OCI-LY3 (cell line): ENCODE measurements around the gene DAZL.

Experiments used
- H2AFZ ChIP-seq: fragments of 200-600, 300-600 bp; shearing (Covaris generic); 2 replicates; pipeline ENCODE4 v1.6.0; 2014; ENCODE audit warnings: antibody characterized with exemption, low read depth, low read length
- H3K27ac ChIP-seq: fragments of 200-600, 300-600 bp; sonication (generic); 2 replicates; pipeline ENCODE4 v1.5.1; 2014; ENCODE audit warnings: mild to moderate bottlenecking, low read length, moderate library complexity, mixed read lengths
- H3K27me3 ChIP-seq: fragments of 200-600, 300-600 bp; sonication (generic); 2 replicates; pipeline ENCODE4 v1.6.1; 2014; ENCODE audit warnings: low read depth, low read length, mixed read lengths
- H3K36me3 ChIP-seq: fragments of 200-600, 300-600 bp; sonication (generic); replicated peaks from 2 replicates; pipeline ENCODE3; 2014; ENCODE audit warnings: low read depth, low read length, mixed read lengths
- H3K4me1 ChIP-seq: fragments of 300-600, 200-600 bp; sonication (generic); 2 replicates; pipeline ENCODE4 v1.6.1; 2014; ENCODE audit warnings: low read length, mixed read lengths
- H3K4me2 ChIP-seq: fragments of 200-600, 300-600 bp; sonication (generic); 2 replicates; pipeline ENCODE4 v1.6.1; 2014; ENCODE audit warnings: low read length, mixed read lengths
- H3K4me3 ChIP-seq: fragments of 300-600, 200-600 bp; sonication (generic); 2 replicates; pipeline ENCODE4 v1.5.1; 2014; ENCODE audit warnings: antibody characterized with exemption, mild to moderate bottlenecking, low read length, moderate library complexity
- H3K79me2 ChIP-seq: fragments of 300-600, 200-600 bp; shearing (Covaris generic); 2 replicates; pipeline ENCODE4 v1.6.1; 2014; ENCODE audit warnings: mild to moderate bottlenecking, low read length, mixed read lengths
- H3K9ac ChIP-seq: fragments of 300-600, 200-600 bp; shearing (Covaris generic); 2 replicates; pipeline ENCODE4 v1.6.0; 2014; ENCODE audit warnings: mild to moderate bottlenecking, low read length, moderate library complexity
- H3K9me3 ChIP-seq: fragments of 200-600, 300-600 bp; shearing (Covaris generic); 2 replicates; pipeline ENCODE4 v1.6.1; 2014; ENCODE audit warnings: low read length, mixed read lengths; ENCODE audit not compliant: insufficient read depth
- H4K20me1 ChIP-seq: fragments of 200-600, 300-600 bp; sonication (generic); 2 replicates; pipeline ENCODE4 v1.6.1; 2016; ENCODE audit warnings: low read length, mixed read lengths; ENCODE audit not compliant: insufficient read depth
- EZH2phosphoT487 ChIP-seq: fragments of 200-600 bp; shearing (Covaris generic); IDR thresholded peaks from 2 replicates; pipeline ENCODE4 v1.6.1; 2018; ENCODE audit warnings: antibody characterized with exemption, mixed run types, low read depth
- TF ChIP-seq, protein P1 (sequence below): fragments of 200-600, 300-600 bp; sonication (generic); IDR thresholded peaks from 2 replicates; pipeline ENCODE4 v1.5.1; 2014; ENCODE audit warnings: antibody characterized with exemption, low read length, low read depth

The DAZL gene

DNA sequence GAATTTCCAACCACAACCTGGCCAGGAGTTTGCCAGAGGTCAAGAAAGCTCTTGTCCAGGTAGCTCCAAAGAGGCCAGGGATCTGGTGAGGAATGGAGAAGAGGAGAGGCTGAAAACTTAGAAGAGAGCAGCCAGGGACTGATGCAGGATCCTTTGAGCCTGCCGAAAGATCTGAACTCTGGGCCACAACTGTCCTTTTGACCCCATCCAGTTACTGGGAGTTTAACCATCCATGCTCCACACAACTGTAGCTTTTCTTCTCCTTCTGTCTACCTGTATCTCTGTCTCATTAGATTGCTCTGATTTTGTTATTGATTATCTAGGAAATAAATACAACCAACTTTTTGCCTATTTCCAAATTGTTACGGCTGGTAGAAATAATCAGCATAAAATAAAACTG, 36.7 kb downstream of the DAZL start:
- H4K20me1 ChIP-seq, result no peaks in the 10 kb centered on the region
- no peak overlapping the region for H3K4me2 ChIP-seq
- TF ChIP-seq EZH2phosphoT487, result no peak
- TF ChIP-seq, protein P1, sequence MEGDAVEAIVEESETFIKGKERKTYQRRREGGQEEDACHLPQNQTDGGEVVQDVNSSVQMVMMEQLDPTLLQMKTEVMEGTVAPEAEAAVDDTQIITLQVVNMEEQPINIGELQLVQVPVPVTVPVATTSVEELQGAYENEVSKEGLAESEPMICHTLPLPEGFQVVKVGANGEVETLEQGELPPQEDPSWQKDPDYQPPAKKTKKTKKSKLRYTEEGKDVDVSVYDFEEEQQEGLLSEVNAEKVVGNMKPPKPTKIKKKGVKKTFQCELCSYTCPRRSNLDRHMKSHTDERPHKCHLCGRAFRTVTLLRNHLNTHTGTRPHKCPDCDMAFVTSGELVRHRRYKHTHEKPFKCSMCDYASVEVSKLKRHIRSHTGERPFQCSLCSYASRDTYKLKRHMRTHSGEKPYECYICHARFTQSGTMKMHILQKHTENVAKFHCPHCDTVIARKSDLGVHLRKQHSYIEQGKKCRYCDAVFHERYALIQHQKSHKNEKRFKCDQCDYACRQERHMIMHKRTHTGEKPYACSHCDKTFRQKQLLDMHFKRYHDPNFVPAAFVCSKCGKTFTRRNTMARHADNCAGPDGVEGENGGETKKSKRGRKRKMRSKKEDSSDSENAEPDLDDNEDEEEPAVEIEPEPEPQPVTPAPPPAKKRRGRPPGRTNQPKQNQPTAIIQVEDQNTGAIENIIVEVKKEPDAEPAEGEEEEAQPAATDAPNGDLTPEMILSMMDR, result no peak
- H3K79me2 ChIP-seq, result no peaks in the 10 kb centered on the region
- no peak overlapping the region for H2AFZ ChIP-seq
- H3K27me3 ChIP-seq, result no peaks in the 10 kb centered on the region
- H3K36me3 ChIP-seq, result no peaks in the 10 kb centered on the region
- H3K27ac ChIP-seq, result no peak overlapping the region
- peaks cover 9% of the 10 kb centered on the region for H3K4me1 ChIP-seq
- H3K9me3 ChIP-seq, result no peaks in the 10 kb centered on the region
- no peak overlapping the region for H3K9ac ChIP-seq
- H3K4me3 ChIP-seq, result no peak overlapping the region

GRCh38 chr3:16568115-16568514, 37.1 kb downstream of the DAZL start:
- H3K9me3 ChIP-seq, result no peaks in the 10 kb centered on the region
- no peaks in the 10 kb centered on the region for H3K27me3 ChIP-seq
- no peak overlapping the region for H3K4me3 ChIP-seq
- H3K4me2 ChIP-seq, result no peak overlapping the region
- TF ChIP-seq EZH2phosphoT487, result no peak
- TF ChIP-seq, protein P1, result no peak
- no peak overlapping the region for H3K9ac ChIP-seq
- H3K79me2 ChIP-seq, result no peaks in the 10 kb centered on the region
- H2AFZ ChIP-seq, result no peak overlapping the region
- H4K20me1 ChIP-seq, result no peaks in the 10 kb centered on the region
- peaks cover 9% of the 10 kb centered on the region for H3K4me1 ChIP-seq
- no peaks in the 10 kb centered on the region for H3K36me3 ChIP-seq
- H3K27ac ChIP-seq, result no peak overlapping the region

GRCh38 chr3:16559653-16560365, 45.4 kb downstream of the DAZL start:
- Histone ChIP-seq H3K4me2 (no peak overlapping the region), H3K4me1 (peaks cover 3% of the 10 kb centered on the region; the same call in 1 of the 2 replicates), H3K4me3 (no peak overlapping the region), H3K9me3 (no peaks in the 10 kb centered on the region), H3K9ac (no peak overlapping the region), H2AFZ (no peak overlapping the region), H3K79me2 (no peaks in the 10 kb centered on the region), H3K27me3 (no peaks in the 10 kb centered on the region), H3K36me3 (no peaks in the 10 kb centered on the region), H4K20me1 (no peaks in the 10 kb centered on the region), H3K27ac (no peak overlapping the region)
- no peak for TF ChIP-seq EZH2phosphoT487
- TF ChIP-seq, protein P1, result no peak

- peaks cover 11% of the 10 kb centered on the region for H3K4me1 ChIP-seq
- H3K4me3 ChIP-seq, result no peak overlapping the region
- H3K9me3 ChIP-seq, result no peaks in the 10 kb centered on the region
- no peaks in the 10 kb centered on the region for H3K36me3 ChIP-seq
- H4K20me1 ChIP-seq, result no peaks in the 10 kb centered on the region
- no peak overlapping the region for H3K9ac ChIP-seq
- H3K27ac ChIP-seq, result no peak overlapping the region
- H3K4me2 ChIP-seq, result no peak overlapping the region
- H3K27me3 ChIP-seq, result 0 out of 2 replicates have a peak, but pooled peaks cover 5% of the 10 kb centered on the region
- no peaks in the 10 kb centered on the region for H3K79me2 ChIP-seq
- no peak overlapping the region for H2AFZ ChIP-seq
- no peak for TF ChIP-seq EZH2phosphoT487
- TF ChIP-seq, protein P1, result no peak
Measured at GRCh38 chr3:16554126-16554525, 51.1 kb downstream of the DAZL start.
